Vagina (tissue), 2 donors: Measurements from ENCODE around the gene GORASP2. TPM values are rescaled to one million over a fixed set of nuclear protein-coding genes. Genes with fewer than 3 reads are reported as not detected.

Experiments used
- DNase-seq, 2 donors: peaks; one replicate each; pipeline ENCODE4 v3.0.0-alpha.2; 2017; ENCODE audit errors: extremely low spot score in 2 of 2
- H3K27ac ChIP-seq: fragments of 200-600 bp; sonication (generic); one replicate; pipeline ENCODE4 v1.5.1; 2019
- H3K27me3 ChIP-seq: fragments of 200-600 bp; sonication (generic); one replicate; pipeline ENCODE4 v1.5.1; 2019
- H3K36me3 ChIP-seq, 2 donors: fragments of 200-600 bp; sonication (generic); one replicate each; pipeline ENCODE4 v1.5.1; 2017 to 2019
- H3K4me1 ChIP-seq: fragments of 200-600 bp; sonication (generic); one replicate; pipeline ENCODE4 v1.5.1; 2019
- H3K4me3 ChIP-seq, 2 donors: fragments of 200-600 bp; sonication (generic); 1 replicate in 1 of 2; 2 replicates in 1 of 2; pipeline ENCODE4 v1.5.1; 2016 to 2019
- H3K9me3 ChIP-seq: fragments of 200-600 bp; sonication (generic); one replicate; pipeline ENCODE4 v1.5.1; 2019
- POLR2A ChIP-seq, 2 donors: fragments of 450-650 bp; IDR thresholded peaks; one replicate each; pipeline ENCODE4 v1.6.1; 2017; ENCODE audit warnings: antibody characterized with exemption in 2 of 2, mild to moderate bottlenecking in 2 of 2, moderate library complexity in 2 of 2
- POLR2AphosphoS5 ChIP-seq, 2 donors: sonication (generic); formaldehyde crosslinking; IDR thresholded peaks; one replicate each; pipeline ENCODE4 v1.9.0; 2017; ENCODE audit warnings: antibody characterized with exemption in 2 of 2, mild to moderate bottlenecking in 2 of 2, low read depth in 1 of 2; ENCODE audit not compliant: insufficient read depth in 1 of 2
- intact Hi-C: fragments of 100-400 bp; cut with DNase I; formaldehyde crosslinking; loops from one replicate; pipeline ENCODE4 v1.15.1; 2023
- total RNA-seq: library from RNA; depleted of rRNA; stranded (reverse); fragments of >200 nt; gene quantifications from one replicate; pipeline ENCODE4 v1.2.3, GENCODE V29; 2016
- TF ChIP-seq, protein P1 (sequence below), 3 experiments: fragments of 450-650 bp in 2 of 3; fragments of 200-600 bp in 1 of 3; sonication (generic) in 1 of 3; IDR thresholded peaks; one replicate each; pipeline ENCODE4 v1.5.1; 2017 to 2019; ENCODE audit warnings: antibody characterized with exemption in 3 of 3, mild to moderate bottlenecking in 2 of 3, moderate library complexity in 2 of 3

GORASP2 gene
- total RNA-seq, 1 donor from 2014 or later: 18.2 TPM

DNA sequence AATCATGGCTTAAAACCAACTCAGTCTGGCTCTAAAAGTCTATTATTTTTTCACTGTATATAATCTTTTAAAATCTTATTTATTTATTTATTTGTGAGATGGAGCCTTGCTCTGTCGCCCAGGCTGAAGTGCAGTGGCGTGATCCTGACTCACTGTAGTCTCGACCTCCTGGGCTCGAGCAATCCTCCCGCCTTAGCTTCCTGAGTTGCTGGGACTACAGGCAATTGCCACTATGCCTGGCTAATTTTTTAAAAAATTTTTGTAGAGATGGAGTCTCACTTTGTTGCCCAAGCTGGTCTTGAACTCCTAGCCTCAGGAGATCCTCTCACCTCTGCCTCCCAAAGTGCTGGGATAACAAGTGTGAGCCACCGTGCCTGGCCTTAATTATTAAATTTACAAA, 14.5 kb downstream of the GORASP2 start:
- Histone ChIP-seq H3K4me1 (peaks cover 53% of the 10 kb centered on the region), H3K27me3 (no peaks in the 10 kb centered on the region), H3K36me3 (no peaks in the 10 kb centered on the region), H3K27ac (no peak overlapping the region), H3K9me3 (no peaks in the 10 kb centered on the region), H3K4me3 (no peak overlapping the region)
- DNase-seq: no peak
- intact Hi-C loops: no loop called here
- TF ChIP-seq POLR2A (IDR thresholded peaks at IDR 0.05): no peak
- TF ChIP-seq POLR2AphosphoS5 (IDR thresholded peaks at IDR 0.05; ENCODE audit: insufficient read depth in 1 of 2, low read depth in 1 of 2): no peak
- TF ChIP-seq, protein P1, sequence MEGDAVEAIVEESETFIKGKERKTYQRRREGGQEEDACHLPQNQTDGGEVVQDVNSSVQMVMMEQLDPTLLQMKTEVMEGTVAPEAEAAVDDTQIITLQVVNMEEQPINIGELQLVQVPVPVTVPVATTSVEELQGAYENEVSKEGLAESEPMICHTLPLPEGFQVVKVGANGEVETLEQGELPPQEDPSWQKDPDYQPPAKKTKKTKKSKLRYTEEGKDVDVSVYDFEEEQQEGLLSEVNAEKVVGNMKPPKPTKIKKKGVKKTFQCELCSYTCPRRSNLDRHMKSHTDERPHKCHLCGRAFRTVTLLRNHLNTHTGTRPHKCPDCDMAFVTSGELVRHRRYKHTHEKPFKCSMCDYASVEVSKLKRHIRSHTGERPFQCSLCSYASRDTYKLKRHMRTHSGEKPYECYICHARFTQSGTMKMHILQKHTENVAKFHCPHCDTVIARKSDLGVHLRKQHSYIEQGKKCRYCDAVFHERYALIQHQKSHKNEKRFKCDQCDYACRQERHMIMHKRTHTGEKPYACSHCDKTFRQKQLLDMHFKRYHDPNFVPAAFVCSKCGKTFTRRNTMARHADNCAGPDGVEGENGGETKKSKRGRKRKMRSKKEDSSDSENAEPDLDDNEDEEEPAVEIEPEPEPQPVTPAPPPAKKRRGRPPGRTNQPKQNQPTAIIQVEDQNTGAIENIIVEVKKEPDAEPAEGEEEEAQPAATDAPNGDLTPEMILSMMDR (IDR thresholded peaks at IDR 0.05): no peak

DNA sequence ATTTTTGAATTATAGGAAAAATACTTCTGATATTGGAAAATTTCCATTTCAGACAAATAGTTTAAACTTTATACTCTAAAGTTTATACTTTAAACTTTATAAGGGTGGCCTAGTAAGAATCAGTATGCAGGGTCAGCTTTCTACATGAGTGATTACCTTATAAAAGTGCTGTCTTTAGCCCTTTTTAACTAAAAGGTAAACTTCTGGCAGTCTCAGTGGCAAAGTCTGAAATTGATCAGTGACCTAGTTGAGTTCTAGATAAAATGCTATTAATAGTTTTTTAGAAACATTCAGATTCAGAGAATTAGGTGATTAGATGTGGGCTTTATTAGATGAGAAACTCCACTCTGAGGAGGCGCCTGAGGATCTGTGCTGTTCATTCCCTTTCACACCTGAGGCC, 15.5 kb downstream of the GORASP2 start:
- TF ChIP-seq POLR2AphosphoS5 (IDR thresholded peaks at IDR 0.05; ENCODE audit: insufficient read depth in 1 of 2, low read depth in 1 of 2) (no peak), POLR2A (IDR thresholded peaks at IDR 0.05) (no peak)
- TF ChIP-seq, protein P1 (IDR thresholded peaks at IDR 0.05): no peak
- Histone ChIP-seq H3K9me3 (no peaks in the 10 kb centered on the region), H3K36me3 (peaks cover 0 to 1% of the 10 kb centered on the region in 2 donors), H3K27me3 (no peaks in the 10 kb centered on the region), H3K27ac (no peak overlapping the region), H3K4me3 (no peak overlapping the region), H3K4me1 (peaks cover 46% of the 10 kb centered on the region)
- no peak for DNase-seq
- intact Hi-C loops: no loop called here

DNA sequence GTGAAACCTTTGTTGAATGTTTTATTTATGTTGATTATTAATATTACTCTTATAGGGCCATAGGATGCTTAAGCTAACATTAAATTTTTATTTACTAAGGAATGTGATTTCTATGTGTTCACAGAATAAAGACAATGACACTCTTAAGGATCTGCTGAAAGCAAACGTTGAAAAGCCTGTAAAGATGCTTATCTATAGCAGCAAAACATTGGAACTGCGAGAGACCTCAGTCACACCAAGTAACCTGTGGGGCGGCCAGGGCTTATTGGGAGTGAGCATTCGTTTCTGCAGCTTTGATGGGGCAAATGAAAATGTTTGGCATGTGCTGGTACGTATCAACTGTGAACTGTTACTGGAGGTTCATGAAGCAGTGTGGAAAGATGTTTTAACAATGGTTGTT, 20.4 kb downstream of the GORASP2 start:
- intact Hi-C loops: no loop called here
- Histone ChIP-seq H3K27ac (no peak overlapping the region), H3K9me3 (no peaks in the 10 kb centered on the region), H3K4me3 (no peak overlapping the region), H3K4me1 (peaks cover 7% of the 10 kb centered on the region), H3K36me3 (peaks cover 0 to 48% of the 10 kb centered on the region in 2 donors), H3K27me3 (no peaks in the 10 kb centered on the region)
- DNase-seq: no peak
- TF ChIP-seq, protein P1 (IDR thresholded peaks at IDR 0.05): no peak
- TF ChIP-seq POLR2A (IDR thresholded peaks at IDR 0.05) (no peak), POLR2AphosphoS5 (IDR thresholded peaks at IDR 0.05; ENCODE audit: insufficient read depth in 1 of 2, low read depth in 1 of 2) (no peak)

DNA sequence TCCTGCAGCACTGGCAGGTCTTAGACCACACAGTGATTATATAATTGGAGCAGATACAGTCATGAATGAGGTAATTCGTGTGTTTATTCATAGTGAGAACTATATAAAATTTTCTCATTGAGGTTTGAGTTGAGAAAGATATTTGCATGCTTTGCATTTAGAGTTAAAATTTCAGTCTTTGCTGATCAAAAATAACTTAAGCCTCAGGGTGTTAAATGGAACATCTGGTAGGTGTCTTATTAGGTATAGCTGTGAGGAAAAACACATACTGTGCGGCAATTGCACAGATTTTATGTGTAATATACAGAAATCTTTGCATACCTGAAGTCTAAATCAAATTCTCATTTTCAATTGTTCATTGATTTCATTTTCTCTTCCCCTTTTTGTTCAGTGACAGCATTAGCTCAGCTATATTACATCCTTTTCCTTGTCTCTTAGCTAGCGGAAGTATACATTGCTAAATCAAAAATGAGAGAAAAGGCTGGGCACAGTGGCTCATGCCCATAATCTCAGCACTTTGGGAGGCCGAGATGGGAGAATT, 21.2 kb downstream of the GORASP2 start:
- peaks cover 0 to 57% of the 10 kb centered on the region in 2 donors for H3K36me3 ChIP-seq
- intact Hi-C loops: no loop called here
- DNase-seq: no peak
- no peak overlapping the region for H3K27ac ChIP-seq
- H3K27me3 ChIP-seq: no peaks in the 10 kb centered on the region
- H3K4me1 ChIP-seq: no peaks in the 10 kb centered on the region
- H3K9me3 ChIP-seq: no peaks in the 10 kb centered on the region
- TF ChIP-seq, protein P1 (IDR thresholded peaks at IDR 0.05): no peak
- TF ChIP-seq POLR2AphosphoS5 (IDR thresholded peaks at IDR 0.05; ENCODE audit: insufficient read depth in 1 of 2, low read depth in 1 of 2): no peak
- no peak for TF ChIP-seq POLR2A (IDR thresholded peaks at IDR 0.05)
- H3K4me3 ChIP-seq: no peak overlapping the region

DNA sequence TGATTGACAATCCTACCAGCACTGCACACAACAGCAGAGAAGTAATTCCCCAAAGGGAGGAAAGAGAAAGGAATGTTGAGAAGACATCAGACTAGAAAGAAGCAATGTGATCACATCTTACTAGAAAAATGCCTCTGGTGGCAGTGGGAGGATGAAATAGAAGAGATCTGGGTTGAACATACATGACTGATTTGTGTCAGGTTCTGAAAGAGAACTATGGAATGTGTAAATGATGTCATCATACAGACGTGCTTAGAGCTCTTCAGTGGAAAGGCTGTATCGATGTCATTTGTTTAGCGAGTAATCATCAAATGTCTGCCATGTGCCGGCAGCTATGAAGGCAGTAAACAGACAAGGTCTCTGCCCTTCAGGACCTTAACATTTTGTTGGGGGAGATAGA, 24.9 kb downstream of the GORASP2 start:
- Histone ChIP-seq H3K4me3 (no peak overlapping the region), H3K27me3 (no peaks in the 10 kb centered on the region), H3K27ac (no peak overlapping the region), H3K36me3 (peaks cover 0 to 92% of the 10 kb centered on the region in 2 donors), H3K4me1 (no peaks in the 10 kb centered on the region), H3K9me3 (no peaks in the 10 kb centered on the region)
- no peak for DNase-seq
- no peak for TF ChIP-seq POLR2AphosphoS5 (IDR thresholded peaks at IDR 0.05; ENCODE audit: insufficient read depth in 1 of 2, low read depth in 1 of 2)
- TF ChIP-seq POLR2A (IDR thresholded peaks at IDR 0.05): no peak
- TF ChIP-seq, protein P1 (IDR thresholded peaks at IDR 0.05): no peak
- intact Hi-C loops: no loop called here
